ENCODE data around the gene SF3B2.

GRCh38 chr11:66061268-66061667, 9.1 kb downstream of the SF3B2 start:
- TF ChIP-seq YY1 (IDR thresholded peaks at IDR 0.05; ENCODE audit: insufficient read depth, insufficient read length) (no peak), ZNF274 (IDR thresholded peaks at IDR 0.05; ENCODE audit: low read depth, low read length) (no peak), SUZ12 (IDR thresholded peaks at IDR 0.05; ENCODE audit: extremely low read depth, insufficient read depth, insufficient read length) (no peak)

All from NT2/D1 (cell line).